Activated T-cell treated with anti-CD3 and anti-CD28 coated beads for 1 hour (primary cell): ENCODE results near the gene AK5.
"Not testable (repeated sequence)": the region's sequence is repeated elsewhere in the genome, so short reads cannot be mapped to it uniquely, and the experiment has no call there.

Source experiments
- DNase-seq: peaks from one replicate; pipeline ENCODE4 v3.0.0-alpha.2; 2020; ENCODE audit warnings: low read depth

The AK5 gene

DNA sequence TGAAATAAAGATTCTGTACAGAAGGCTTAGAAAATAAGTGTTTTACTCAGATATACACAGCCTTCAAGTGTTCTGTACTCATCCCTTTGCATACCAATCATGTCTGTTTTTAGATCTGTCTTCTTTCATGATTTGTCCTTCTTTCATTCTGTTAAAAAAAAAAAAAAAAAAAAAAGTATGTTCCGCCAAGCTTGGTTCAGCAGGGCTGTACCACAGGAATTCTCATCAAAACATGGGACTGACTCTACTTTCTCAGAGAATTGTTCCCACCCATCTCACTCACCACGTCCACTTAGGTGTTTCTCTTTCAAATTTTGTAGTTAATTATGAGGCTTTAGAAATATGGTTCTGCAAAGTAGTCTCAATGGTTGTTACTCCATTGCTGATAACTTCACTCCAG is 119.0 kb downstream of the AK5 start:
- DNase-seq: no peak

DNA sequence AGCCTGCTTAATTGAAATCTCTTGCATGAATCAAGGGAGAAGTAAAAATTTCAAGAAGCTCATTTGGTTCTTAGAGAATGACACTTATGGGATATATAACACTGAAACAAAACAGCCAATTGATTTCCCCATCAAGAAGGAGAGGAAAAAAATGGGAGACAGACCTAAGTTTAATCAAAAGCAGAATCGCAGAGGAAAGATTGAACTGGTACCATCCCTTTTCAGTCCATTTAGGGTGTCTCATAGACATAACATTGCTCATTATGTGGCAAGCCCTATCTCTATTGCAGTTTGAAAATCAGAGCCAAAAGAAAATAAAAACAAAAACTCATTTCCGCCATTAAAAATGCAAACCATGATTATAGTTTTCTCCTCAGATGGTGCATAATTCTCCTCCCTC is 119.6 kb downstream of the AK5 start:
- no peak for DNase-seq

DNA sequence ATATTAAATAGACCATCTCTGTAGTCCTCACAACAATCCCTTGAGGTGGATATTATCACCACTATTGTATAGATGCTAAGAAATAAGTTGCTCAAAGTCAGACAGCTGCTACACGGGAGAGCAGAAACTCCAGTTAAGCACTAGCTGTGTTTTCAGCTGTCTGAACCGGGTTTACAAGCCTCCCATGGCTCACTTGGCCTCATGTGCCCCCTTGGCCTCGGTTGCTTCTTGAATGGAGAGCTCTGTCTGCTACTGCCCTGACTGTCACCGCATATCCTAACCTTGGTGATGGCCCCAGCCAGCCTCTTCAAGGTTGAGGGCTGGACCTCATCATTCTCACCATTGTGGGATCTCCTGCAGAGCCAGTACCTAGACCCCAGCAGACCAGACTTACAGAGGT is 123.4 kb downstream of the AK5 start:
- no peak for DNase-seq

DNA sequence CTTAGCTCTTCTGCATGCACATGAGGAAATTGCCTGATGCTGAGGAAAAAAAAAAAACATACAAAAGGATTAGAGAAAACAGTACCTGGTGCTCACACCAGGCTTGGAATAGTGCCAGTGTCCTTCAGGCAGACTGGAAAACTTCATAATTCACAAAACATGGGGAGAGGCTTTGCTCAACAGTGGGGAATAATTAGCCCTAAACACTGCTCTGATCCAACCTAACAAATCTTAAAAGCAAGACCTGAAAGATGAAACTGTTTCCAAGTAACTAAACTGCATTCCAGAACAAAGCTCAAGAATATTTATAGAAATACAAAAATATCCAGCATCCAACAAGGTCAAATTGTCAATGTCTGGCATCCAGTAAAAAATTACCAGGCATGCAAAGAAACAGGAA is 124.8 kb downstream of the AK5 start:
- DNase-seq: no peak

DNA sequence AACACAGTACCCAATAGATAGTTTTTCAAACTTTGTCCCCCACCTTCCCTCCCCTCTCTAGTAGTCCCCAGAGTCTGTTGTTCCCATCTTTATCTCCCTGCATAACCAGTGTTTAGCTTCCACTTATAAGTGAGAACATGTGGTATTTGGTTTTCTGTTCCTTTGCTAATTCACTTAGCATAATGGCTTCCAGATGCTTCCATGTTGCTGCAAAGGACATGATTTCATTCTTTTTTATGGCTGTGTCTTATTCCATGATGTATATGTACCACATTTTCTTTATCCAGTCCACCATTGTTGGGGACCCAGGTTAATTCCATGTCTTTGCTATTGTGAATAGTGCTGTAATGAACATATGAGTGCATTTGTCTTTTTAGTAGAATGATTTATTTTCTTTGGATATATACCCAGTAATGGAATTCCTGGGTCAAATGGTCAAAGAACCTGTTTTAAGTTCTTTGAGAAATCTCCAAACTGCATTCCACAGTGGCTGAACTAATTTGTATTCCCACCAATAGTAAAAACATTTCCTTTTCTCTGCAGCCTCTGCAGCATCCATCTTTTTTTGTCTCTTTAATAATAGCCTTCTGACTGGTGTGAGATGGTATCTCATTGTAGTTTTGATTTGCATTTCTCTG is 126.0 kb downstream of the AK5 start:
- no peak for DNase-seq

DNA sequence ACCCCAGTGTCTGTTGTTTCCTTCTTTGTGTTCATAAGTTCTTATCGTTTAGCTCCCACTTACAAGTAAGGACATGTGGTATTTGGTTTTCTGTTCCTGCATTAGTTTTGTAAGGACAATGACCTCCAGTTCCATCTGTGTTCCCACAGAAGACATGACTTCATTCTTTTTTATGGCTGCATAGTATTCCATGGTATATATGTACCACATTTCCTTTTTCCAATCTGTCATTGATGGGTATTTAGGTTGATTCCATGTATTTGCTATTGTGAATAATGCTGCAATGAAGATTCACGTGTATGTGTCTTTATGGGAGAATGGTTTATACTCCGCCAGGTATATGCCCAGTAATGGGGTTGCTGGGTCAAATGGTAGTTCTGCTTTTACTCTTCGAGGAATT is 127.1 kb downstream of the AK5 start:
- DNase-seq: not testable (repeated sequence)

DNA sequence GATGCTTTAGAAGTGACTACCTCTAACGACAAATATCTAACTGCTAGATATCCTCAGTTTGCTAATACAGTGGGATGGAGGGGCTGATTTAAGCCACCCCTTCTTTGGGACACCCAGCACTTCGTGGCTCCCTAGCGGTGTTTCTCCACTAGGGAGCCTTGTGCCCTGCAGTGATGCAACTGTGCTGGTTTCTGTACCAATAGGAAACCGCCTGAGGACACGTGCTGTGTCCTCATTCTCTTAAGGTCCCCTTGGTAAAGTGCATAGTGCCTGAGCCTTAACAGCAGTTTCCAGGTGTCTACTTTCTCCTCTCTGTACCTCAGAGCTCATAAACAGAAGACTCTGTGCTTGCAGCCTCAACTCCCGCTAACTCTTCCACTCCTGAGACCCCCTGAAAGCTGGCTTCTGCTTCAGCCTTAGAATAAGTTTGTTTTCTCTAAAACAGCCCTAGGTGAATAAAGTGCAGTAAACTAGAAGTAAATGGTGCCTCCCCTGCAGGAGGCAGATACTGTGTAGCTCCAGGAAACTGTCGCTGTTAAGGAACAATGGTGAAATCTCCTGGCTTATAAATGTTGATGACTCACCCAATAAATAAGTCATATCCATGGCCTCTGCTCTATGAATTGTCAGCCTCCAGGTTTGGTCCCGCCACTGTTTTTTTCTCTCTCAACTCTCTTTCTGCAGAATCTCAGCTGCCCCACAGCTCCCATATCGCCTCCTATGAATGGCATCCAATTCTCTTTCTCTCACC is 130.4 kb downstream of the AK5 start:
- no peak for DNase-seq

DNA sequence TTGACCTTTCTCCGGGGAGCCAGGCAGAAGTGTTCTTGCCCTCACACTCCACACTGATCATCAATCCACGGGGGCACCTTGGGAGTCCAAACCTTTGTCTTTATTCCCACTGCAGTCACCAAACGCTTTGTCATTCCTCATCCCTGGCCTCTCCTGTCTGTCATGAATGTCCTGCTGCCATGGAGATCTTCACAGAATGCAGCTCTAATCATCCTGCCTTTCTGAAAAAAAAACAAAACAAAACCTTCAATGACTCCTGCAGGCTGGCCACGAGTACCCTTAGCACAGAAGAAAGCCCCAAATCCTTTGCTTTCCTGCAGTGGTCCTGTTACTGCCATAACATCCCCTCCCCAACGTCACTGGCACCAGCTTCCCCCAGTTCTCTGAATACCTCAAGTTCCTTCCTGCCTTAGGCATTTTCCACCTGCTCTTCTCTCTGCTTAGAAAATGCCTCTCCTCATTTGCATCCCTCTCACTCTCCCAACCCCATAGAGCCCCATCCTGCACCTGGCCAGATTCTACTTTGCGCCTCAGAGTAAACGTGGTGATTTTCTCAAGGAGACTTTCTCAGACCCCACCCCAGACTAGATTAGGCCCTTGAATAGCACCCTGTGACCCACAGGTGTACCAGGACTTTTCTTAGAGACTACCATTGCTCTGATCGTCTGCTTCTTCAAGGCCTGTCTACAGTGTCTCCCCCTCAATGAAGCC is 131.2 kb downstream of the AK5 start:
- no peak for DNase-seq

DNA sequence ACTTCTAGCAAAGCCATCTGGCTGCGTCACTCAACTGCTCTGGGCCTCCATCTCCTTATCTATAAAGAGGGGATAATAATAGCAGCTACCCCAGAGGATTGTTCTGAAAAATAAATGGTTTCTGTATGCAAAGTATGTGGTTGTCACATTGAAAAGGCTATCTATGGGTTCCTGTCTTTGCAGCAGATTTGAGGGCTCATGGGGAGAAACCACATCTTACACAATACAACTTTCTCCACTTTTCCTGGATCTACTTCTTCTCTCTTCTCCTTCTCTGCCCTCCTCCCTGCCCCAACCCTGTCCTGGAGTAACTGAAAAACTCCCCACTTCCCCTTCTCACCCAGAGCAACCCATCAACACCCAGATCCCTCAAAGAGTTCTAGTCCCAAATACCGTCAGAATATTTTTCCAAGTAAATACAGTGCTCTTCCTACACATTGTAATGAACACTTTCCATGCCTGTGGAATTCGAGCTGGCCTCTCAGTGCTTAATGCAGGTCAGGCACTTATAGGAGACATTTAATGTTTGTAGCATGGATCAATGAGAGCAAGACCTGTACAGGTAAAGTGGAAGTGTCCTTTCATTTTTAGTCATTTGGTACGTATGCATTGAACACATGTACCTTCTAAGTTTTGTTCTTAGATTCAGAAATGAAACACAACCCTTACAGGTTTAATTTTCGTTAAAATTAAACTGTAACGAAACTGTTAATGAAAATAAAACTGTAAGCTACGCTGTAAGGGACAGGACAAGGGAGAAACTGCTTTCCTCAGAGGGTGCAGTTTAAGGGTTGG is 131.9 kb downstream of the AK5 start:
- no peak for DNase-seq

DNA sequence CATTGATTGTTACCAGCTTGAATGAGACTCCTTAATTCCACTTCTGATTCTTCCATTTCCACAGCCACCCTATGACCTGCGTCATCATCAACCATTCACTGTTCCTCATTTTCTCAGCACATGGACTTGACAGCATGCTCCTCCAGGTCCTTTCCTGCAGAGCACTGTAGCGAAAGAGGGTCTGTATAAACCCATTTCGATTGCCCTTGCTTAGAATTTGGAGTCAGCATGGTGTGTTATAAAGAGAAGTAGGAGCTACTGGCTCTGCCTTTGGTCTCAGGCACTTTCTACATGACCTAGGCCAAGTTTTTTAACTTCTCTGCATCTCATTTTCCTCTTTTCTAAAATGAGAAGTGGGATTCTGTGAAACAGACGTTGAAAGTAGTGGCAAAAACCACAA is 133.8 kb downstream of the AK5 start:
- no peak for DNase-seq

DNA sequence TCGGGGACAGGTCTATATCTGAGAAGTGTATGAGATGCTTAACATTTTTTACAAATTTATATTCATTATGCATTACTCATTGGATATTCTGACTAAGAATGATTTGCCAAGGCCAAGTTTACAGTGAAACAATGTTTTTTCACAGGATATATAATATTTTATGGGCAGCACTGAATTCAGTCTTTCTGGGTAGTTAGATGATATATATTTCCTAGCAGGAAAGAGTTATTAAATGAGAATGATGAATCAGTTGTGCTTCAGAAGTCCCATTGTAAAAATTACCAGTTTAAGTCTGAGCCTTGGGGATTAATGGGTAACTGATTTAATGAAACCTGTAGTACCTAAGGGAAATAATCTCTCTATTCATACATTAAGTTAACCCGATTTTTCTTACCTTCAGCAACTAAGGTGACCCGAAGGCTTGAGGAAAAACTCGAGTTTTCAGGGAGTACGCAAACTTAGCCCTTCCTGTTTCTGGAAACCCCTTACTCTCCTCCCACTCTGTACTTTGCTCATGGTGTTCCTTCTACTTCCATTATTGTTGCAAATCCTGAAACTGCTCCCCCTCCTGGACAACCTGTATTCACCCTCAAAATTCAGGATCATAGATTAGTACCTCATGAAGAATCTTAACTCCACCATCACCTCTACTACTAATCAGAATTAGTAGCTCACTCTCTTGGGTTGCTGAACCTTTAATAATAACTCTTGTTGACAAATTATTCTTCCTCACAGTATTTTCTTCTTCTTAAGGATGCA is 135.1 kb downstream of the AK5 start:
- DNase-seq: no peak

DNA sequence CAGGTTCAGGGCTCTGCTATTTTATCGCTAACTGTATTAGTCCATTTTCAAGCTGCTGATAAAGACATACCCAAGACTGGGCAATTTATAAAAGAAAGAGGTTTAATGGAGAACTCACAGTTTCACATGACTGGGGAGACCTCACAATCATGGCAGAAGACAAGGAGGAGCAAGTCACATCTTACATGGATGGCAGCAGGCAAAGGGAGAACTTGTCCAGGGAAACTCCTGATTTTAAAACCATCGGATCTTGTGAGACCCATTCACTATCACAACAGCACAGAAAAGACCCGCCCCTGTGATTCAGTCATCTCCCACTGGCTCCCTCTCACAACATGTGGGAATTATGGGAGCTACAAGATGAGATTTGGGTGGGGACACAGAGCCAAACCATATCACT is 136.2 kb downstream of the AK5 start:
- DNase-seq: not testable (repeated sequence)

DNA sequence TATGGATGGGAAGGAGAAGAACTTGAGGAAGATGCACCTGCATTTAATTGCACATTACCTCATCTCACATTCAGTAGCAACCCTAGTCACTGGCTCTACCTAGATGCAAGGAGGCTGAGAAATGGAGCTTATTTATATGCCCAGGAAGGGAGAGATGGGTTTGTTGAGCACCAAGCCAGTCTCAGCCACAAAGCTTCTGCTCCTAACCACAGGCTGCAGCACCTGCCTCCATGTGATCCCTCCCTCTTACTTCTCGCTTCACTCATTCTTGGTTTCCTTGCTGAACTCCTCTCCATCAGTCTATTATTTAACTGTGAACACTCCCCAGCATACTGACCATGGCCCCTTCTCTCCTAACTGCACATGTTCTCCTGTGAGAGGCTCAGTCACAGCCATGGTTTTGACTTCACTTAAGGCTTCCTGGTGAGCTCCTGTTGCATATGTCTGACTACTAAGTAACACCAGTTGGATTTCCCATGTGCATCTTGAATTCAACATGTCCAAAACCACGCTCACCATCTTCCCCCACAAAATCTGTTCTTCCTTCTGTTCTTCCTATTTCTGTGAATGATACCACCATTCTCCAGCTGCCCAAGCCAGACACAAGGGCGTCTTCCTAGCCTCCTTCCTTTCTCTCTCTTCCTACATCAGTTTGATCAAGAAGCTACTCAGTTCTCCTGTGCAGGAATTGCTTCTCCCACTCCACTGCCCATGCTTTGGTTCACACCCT is 139.8 kb downstream of the AK5 start:
- DNase-seq: no peak

DNA sequence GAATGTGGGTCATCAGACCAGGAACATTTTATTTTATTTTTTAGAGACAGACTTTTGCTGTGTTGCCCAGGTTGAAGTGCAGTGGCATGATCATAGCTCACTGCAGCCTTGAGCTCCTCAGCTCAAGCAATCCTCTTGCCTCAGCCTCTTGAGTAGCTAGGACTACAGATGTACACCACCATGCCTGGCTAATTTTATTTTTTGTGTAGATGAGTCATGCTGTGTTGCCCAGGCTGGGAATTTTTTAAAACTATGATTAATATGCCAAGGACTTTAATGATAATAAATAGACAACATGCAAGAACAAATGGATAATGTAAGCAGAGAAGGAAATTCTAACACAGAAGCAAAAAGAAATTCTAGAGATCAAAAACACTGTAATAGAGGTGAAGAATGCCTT is 142.4 kb downstream of the AK5 start:
- no peak for DNase-seq

DNA sequence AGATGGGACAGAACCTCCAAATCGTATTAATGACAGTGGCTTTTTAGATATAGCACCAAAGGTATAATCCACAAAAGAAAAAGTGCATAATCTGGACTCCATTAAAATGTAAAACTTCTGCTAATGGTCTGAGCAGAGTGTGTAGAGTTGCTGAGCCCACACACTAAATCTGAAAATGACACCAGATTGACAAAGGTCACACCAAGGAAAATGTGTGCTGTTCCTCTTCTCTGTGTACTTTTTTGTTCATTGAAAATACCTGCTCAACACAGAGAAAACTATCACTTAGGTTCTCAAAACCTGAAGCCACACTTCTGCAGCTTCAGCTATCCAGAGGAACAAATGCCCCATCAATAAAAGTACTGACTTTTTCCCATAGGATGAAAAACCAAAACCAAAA is 146.2 kb downstream of the AK5 start:
- DNase-seq: no peak

DNA sequence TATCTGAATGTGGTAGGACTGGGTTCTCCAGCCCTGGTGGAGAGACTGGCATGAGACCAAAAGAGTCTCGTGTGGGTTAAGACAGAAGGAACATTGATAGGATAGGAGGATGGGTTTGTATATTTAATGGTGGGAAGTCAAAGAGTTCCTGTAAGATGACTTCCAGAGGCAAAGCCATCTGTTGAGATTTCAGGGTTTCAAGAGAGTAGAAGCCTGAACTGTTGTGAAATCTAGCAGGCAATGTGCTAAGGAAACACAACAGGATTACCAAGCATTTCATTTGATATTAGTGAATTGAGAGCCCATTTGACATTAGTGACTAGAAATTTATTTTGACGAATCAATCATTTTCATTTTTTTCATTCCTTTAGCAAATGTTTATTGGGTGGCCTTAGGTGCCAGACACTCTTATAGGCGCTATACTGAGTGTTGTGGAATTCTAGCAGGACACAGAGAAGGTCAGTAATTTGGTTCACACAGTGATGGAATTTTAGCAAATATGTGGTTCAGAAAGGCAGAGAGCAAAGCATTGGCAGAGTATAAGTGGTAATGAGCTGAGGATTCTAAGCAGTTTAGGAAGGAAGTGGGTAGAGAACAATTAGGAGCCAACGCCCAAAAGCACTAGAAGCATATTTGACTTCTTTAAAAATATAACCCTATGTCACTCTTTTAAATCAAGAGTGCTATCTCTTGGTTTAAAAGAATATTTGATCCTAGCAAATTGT is 149.3 kb downstream of the AK5 start:
- no peak for DNase-seq

DNA sequence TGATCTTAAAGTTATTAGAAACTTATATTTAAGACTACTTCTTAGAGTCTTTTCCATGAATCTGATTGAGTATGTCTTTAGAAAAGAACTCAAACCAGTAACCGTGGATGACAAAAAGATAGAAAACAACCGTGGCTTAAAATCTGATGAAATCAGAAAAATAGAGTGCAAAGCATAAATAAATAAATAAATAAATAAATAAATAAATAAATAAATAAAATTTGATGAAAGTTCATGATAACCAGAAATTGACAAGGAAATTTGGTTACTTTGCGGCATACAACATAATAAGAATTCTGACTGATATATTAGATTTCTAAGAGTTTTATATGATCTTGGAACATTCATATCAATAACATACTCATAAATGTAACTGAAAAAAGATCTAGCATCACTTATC is 152.1 kb downstream of the AK5 start:
- no peak for DNase-seq

DNA sequence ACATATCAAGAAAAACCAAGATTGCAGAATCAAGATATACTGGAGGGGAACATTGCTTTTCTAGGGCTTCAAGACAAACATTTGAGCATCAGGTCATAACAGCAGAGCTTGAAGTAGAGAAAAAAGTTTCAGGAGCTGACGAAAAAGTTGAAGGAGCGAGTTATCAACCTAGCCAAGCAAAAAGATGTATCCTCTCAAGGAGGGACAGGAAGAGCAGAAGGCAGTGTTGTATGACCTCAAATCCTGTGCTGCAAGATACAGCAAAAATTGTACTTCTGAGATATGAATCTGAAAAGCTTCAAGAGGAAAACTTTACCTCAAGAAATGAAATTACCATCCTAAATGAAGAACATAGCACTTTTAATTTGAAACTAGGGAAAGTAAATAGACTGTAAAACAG is 153.1 kb downstream of the AK5 start:
- DNase-seq: no peak

DNA sequence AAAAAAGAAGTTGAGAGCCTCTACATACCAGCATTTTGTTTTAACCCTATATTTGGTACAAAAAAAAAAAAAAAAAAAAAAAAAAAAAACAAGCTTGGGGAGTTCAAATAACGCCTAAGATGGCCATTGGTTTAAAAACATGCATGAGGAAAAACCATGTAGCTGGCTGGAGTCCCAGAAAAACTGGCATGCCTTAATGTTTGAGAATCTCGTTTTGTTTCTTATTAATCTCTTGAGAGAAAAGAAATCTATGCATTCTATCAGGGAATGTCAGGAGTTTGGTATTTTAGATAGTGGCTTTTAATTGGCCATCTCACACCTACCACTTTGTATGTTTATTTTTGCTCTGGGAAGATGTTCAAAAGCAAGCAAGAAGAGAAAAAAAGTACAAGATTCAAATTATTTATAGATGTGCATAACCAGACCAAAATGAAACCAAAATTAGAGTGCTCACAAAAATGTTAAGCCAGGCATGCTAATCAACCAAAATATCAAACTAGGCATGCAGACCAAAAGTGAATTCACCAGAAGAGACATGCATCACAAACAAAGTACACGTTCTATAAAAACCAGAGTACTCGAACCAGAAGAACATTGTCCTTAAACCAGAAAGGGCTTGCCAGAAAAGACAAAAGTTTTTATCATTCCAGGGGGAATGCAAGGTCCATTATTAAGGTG is 156.6 kb downstream of the AK5 start:
- no peak for DNase-seq
